DMS 273 (cell line): ENCODE measurements around the gene GATB.

Experiments
- DNase-seq: peaks from one replicate; lab custom pipeline; 2025; ENCODE audit not compliant: unreplicated experiment; lab: John Stamatoyannopoulos, UW

The GATB gene

GRCh38 chr4:151760712-151761661, at the start of gene GATB:
GATB (minus strand) TSS chr4:151761007; CDS start chr4:151760982, 25 bp downstream.
- DNase-seq = peak; percentile 98

GRCh38 chr4:151810476-151810875, 49.7 kb upstream of the GATB start:
- DNase-seq = no peak

GRCh38 chr4:151809716-151810115, 48.9 kb upstream of the GATB start:
- no peak for DNase-seq

GRCh38 chr4:151808542-151808941, 47.7 kb upstream of the GATB start:
- no peak for DNase-seq

- peak; percentile 13 for DNase-seq
These were observed 47.3 kb upstream of the GATB start for GRCh38 chr4:151808120-151808529.

GRCh38 chr4:151807220-151807619, 46.4 kb upstream of the GATB start:
- no peak for DNase-seq

- no peak for DNase-seq
These were observed 45.7 kb upstream of the GATB start for GRCh38 chr4:151806511-151806927.

GRCh38 chr4:151804821-151805220, 44.0 kb upstream of the GATB start:
- no peak for DNase-seq

- DNase-seq = no peak
These were observed 43.4 kb upstream of the GATB start for GRCh38 chr4:151804086-151804630.

GRCh38 chr4:151803246-151803645, 42.4 kb upstream of the GATB start:
- no peak for DNase-seq

GRCh38 chr4:151801547-151802516, 41.0 kb upstream of the GATB start:
- DNase-seq = peak; percentile 80

- no peak for DNase-seq
These were observed 38.7 kb upstream of the GATB start for GRCh38 chr4:151799417-151800012.

- DNase-seq = no peak
These were observed 38.0 kb upstream of the GATB start for GRCh38 chr4:151798678-151799416.

- DNase-seq = no peak
These were observed 37.0 kb upstream of the GATB start for GRCh38 chr4:151797853-151798252.

GRCh38 chr4:151797131-151797530, 36.3 kb upstream of the GATB start:
- DNase-seq = no peak

- no peak for DNase-seq
These were observed 35.3 kb upstream of the GATB start for GRCh38 chr4:151796106-151796505.

GRCh38 chr4:151792995-151793394, 32.2 kb upstream of the GATB start:
- DNase-seq = no peak

- no peak for DNase-seq
These were observed 31.7 kb upstream of the GATB start for GRCh38 chr4:151792530-151792929.

- no peak for DNase-seq
These were observed 27.2 kb upstream of the GATB start for GRCh38 chr4:151788021-151788420.

- DNase-seq = no peak
These were observed 25.3 kb upstream of the GATB start for GRCh38 chr4:151786158-151786495.
